Dermis microvascular lymphatic vessel endothelial cell (primary cell): ENCODE measurements around the gene ASXL1. TPM values are rescaled to one million over a fixed set of nuclear protein-coding genes. Genes with fewer than 3 reads are reported as not detected.
A peak's percentile ranks its signal among the peaks of the same experiment; 100 is the strongest.
"Not testable (repeated sequence)": the region's sequence is repeated elsewhere in the genome, so short reads cannot be mapped to it uniquely, and the experiment has no call there.

Source experiments
- DNase-seq, 2 donors: peaks; one replicate each; pipeline versions ENCODE4 v3.0.0 to v3.0.0-alpha.2; 2010; ENCODE audit warnings: low read depth in 2 of 2
- total RNA-seq: library from RNA; depleted of rRNA; stranded (reverse); fragments of >200 nt; gene quantifications from 2 replicates; pipeline ENCODE4 v1.2.1, GENCODE V29; 2014

Gene ASXL1
- total RNA-seq, 1 donor from 2014 or later, result 27.3 TPM

DNA sequence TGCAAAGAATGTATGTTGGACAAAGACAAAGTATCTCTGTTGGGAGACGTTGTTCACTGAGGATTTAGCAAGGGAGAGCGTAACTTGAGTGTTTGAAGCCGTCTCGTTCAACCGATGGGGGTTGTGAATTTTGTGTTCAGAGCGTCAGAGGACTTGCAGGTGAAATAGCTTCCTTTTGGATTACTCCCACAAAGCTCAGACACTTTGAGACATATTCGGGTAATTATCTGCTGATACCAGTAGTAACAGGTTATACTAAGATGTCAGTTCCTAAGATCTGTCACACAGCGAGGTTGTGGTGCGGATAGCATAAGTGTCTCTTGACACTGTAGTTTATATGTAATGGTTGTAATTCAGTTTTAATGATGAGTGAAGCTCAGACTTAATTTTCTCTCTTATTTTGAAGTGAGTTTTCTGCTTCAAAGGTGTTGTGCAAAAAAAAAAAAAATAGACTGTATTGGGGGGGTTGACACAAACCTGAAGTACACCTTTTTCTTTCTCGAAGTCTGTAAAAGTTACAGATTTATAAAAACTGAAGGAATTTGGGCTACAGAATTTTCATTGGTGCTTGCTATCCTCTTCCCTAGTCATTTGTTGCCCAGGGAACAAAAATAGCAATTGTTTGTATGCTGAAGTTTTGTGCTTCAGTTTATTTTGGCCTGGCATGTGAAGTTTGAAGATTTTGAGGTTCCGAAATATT lies 1.7 kb downstream of the ASXL1 start:
- peak; percentile 12 to 23 for DNase-seq

DNA sequence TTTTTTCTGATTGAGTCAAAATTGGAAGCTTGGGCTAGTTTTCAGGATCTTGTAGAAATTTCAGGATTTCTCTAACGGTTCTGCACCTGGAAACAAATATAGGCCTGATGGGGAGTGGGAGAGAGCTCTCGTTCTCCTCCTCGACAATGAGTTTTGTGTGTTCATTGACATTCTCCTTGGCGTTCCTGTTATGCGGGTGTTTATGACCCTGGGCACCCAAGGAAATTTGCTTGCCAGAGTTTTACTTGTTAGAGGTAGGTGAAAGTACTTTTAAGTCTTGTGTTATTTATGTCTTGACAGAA lies 2.2 kb downstream of the ASXL1 start:
- DNase-seq, result no peak

DNA sequence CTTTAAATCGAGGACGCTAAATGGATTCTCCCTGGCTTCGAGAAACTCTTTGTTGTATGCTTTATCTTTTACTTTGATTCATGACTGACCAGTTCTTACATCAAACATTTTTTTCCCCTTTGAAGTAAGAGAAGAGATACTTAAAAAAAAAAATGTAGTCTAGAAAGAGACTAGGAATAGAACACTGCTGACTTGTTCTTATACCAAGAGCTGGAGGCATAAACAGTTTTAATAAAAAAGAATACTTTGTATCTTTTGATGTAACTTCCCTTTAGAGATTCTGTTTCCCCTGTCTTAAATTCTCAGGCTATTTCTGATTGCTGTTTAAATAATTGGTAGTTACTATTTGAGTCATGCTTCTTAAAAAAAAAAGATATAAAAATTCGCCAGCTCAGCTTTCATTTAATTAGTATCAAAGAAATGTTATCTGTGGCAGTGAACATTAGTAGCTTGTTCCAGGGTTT lies 4.8 kb downstream of the ASXL1 start:
- no peak for DNase-seq

DNA sequence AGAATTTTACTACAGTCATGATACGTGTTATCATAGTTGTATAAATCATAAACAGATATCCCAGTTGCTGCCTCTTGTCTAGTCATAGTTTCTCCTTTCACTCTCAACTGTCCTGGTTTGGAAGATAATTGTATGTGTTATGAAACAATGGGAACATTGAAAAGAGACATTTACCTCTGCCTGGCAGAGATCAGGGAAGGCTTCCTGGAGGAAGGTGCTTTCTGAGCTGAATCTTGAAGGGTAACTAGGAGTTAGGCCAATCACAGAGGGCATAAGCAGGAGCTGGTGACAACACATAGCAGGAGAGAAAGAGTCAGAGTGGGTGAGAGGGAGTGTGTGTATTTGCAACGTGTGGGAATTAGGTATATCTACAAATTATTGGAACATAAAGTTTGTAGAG lies 5.4 kb downstream of the ASXL1 start:
- no peak for DNase-seq

DNA sequence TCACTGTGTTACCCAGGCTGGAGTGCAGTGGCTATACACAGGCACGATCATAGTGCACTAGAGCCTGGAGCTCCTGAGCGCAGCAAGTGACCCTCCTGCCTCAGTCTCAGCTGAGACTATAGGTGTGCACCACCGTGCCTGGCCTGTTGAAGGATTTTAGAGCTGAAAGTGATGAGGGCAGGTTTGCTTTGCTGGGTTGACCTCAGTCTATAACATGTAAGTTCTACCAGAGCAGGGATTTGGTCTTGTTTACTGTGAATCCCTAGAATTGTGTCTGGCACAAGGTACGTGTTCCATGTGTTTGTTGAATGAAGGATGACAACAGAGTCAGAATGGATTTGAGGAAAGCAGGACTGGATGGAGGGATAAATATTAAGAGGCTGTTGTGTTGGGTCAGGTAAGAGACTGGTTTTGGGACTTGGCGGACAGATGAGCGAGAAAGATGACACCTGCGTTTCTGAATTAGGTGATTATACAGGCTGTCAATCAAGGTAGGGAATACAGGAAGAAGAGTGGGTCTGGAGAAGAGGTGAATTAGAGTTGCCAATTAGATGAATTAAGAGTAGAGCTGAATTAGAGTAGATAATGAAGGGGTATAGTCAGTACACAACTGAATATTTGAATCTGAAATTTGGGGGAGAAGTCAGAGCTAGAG lies 6.5 kb downstream of the ASXL1 start:
- DNase-seq, result no peak

DNA sequence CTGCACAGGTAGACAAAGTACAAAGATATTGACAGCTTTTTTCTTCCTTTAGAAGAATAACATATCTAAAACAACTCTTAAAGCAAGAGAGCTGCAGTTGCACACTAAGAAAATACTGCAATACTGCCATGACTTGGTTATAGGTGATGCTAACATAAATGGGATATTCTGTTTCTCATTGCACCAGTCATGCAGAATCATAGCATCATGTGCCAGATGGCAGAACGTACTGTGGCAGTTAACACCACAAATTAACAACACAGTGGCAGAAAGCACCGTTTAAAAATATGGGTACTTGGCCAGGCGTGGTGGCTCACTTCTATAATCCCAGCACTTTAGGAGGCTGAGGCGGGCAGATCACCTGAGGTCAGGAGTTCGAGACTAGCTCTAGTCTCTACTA lies 7.4 kb downstream of the ASXL1 start:
- no peak for DNase-seq

DNA sequence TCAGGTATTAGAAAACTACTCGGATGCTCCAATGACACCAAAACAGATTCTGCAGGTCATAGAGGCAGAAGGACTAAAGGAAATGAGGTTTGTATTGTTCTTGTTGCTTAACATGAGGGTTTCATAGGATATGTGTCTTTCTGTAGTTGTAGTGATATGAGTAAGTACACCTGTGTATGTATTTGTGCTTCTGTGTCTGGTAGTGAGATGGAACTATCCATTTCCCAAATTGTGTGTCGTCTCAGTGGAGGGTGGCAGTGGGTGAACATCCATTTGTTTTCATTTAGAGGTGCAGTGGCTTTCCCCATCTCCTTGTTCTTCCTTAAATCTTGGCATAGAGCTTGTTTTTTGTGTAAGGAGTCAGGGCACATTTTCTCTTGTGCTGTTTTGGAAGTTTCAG lies 8.2 kb downstream of the ASXL1 start:
- DNase-seq, result no peak

DNA sequence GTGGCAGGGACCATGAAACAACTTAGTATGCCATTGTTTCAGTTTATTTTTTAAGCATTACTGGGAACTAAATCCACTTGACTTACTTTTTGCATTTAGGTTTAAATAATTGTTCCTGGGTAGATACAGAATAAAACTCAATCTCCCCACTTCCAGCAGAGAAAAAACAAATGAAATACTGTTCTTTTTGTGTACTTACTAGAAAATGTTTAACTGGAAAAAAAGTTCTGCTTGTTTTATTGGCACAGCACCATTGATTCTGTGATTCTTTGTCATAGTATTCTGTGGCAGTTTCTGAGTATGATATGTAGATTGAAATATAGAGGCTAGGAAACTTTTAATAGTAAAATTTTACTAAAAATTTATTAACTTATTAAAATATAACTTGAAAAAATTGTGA lies 10.2 kb downstream of the ASXL1 start:
- no peak for DNase-seq

DNA sequence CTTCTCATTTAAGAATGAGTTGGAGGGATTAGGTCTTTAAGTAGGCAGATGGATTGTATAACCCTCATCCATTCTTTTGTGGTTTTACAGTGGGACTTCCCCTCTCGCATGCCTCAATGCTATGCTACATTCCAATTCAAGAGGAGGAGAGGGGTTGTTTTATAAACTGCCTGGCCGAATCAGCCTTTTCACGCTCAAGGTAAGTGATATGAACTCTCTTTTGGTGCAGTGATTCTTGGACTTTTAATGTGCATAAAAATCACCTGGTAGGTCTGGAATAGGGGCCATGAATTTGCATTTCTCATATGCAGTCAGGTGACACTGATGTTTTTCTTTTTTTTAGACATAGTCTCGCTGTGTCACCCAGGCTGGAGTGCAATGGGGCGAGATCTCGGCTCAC lies 10.8 kb downstream of the ASXL1 start:
- DNase-seq, result no peak

DNA sequence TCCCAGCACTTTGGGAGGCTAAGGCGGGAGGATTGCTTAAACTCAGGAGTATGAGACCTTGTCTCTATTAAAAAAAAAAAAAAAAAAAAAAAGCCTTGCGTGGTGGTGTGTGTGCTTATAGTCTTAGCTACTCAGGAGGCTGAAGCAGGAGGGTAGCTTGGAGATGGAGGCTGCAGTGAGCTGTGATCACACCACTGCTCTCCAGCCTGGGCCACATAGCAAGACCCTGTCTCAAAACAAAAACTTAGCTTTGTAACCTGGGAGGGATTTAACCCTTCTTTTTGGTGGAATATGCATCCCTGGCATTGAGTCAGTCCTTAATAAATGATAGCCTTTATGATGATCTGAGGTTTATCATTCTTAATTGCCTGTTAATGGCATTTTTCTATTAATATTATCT lies 12.8 kb downstream of the ASXL1 start:
- no peak for DNase-seq

DNA sequence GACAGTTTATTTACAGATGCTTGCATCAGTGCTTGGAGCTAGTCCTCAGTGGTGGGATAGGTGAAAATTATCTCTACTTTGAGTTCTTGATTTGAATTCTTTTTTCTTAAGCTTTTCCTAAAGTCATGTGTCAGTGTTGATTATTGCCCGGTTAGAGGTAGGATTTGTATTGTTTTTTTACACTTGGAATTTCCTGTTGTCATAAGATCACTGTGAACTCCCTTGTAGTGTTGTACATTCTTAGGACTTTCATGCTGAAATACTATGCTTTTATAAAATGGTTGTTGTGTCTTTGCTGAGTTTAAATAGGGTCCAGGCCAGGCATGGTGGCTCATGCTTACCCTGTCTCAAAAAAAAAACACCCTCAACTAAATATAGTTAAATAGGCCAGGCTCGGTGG lies 20.3 kb downstream of the ASXL1 start:
- peak in 1 of 2 donors; percentile 62 for DNase-seq

DNA sequence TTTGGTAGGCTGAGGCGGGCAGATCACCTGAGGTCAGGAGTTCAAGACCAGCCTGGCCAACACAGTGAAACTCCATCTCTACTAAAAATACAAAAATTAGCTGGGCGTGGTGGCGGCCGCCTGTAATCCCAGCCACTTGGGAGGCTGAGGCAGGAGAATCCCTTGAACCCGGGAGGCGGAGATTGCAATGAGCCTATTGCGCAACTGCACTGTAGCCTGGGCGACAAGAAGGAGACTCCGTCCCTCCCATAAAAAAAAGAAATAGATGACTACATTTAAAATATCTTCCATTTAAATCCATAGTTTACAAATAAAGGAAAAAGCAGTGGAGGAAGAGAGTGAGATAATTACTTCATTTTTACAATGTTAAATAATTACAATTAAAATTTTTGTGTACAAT lies 21.9 kb downstream of the ASXL1 start:
- not testable (repeated sequence) for DNase-seq

DNA sequence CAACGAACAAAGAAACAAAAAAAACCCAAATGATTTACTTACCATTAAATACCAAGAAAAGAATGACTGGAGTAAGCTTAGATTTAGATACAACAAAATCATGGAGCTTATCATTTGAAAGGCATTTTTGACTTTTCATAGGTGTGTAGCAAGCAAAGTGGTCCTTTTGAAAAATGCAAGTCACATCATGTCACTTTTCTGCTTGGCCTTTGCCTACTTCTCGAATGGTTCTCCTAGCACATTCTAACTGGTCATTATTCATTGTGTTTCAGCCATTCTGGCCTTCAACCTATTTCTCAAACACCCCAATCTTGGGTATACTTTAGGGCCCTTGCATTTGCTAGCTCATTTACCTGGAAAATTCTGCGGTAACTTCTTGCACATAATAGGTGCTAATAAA lies 22.6 kb downstream of the ASXL1 start:
- no peak for DNase-seq

DNA sequence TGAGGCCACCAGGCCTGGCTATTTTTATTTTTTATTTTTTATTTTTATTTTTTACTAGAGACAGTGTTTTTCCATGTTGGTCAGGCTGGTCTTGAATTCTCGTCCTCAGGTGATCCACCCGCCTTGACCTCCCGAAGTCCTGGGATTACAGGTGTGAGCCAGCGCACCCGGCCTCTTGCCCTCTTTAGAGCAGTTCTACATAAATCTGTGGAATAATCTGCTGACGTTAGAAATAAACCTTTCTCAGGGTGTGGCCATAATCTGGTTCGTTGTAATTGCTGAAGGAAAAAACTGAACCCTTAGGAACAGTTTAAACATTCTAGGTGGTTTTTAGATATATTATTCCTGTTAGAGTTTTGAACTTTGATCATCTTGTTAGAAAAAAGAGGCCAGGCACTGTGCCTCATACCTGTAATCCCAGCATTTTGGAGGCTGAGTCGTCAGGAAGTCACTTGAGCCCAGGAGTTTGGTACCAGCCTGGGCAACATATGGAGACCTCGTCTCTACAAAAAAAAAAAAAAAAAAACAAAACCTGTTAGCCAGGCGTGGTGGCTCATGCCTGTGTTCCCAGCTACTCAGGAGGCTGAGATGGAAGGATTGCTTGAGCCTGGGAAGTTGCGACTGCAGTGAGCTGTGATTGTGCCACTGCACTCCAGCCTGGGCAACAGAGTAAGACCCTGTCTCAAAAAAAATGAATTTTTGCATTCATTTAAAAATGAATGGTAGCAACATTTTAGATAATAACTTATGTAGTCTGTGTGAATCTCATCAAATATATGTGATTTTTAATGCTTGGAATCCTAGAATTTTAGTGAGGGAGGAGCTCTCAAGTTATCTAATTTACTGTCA lies 24.2 kb downstream of the ASXL1 start:
- no peak for DNase-seq

DNA sequence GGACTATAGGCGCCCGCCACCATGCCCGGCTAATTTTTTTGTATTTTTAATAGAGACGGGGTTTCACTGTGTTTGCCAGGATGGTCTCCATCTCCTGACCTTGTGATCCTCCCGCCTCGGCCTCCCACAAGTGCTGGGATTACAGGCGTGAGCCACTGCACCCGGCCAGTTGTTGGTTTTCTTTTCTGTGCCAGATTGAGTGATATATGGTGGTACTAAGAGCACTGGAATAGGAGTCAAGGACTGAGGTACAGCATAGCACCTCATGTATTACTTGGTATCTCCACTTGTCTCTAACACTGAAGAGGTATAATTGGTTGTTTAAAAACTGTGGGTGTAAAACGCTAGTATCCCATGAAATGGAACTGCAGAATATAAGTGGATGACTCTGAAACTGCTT lies 25.3 kb downstream of the ASXL1 start:
- not testable (repeated sequence) for DNase-seq

DNA sequence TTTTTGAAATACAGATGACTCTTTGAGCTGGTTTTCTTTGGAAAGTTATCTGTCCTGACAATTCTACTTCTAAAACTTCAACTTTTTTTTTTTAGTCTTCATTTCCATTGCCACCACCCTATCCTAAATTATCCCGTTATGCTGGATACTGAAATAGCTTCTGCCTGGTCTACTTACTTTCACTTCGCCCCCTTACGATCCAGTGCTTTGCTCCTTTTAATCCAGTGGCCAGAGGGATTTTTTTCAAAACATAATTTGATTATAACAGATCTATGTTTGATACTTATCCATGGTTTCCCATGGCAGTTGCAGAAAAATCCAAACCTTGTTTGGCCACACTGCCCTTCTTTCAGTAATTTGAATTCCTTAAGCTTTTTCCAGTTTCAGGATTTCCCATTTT lies 27.4 kb downstream of the ASXL1 start:
- DNase-seq, result peak in 1 of 2 donors; percentile 2

DNA sequence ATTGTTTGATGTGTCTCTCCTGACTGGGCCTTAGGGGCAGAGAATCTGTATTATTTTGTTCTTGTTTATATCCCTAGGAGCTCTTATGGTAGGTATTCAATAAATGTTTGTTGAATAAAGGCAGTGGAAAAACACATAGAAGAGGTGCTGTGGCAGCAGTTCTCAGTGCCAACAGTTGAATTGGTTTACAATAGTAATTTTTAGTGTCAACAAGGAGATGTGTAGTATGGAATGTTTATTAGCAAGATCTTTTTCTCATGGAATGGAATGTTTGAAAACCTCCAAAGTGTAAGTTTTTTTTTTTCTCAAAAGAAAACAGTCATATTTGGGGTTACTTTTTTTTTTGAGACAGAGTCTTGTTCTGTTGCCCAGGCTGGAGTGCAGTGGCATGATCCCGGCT lies 28.0 kb downstream of the ASXL1 start:
- peak; percentile 38 to 40 for DNase-seq

DNA sequence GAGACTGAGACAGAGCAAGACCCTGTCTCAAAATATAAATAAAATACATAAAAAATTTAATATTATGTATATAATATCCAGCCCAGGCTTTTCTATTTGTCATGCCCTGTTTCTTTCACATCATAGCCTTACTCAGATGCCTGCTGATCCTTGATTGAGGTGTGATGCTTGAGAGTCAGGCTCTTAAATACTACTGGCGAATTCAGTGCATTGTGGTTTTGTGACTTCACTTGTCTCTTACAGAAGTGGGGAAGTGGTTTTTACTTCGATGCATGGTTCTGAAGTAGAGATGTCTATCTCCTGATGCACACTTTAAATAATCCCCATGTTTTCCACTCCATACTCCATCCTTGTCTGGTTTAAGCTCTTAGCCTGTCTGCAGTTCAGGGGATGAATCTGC lies 29.1 kb downstream of the ASXL1 start:
- no peak for DNase-seq

DNA sequence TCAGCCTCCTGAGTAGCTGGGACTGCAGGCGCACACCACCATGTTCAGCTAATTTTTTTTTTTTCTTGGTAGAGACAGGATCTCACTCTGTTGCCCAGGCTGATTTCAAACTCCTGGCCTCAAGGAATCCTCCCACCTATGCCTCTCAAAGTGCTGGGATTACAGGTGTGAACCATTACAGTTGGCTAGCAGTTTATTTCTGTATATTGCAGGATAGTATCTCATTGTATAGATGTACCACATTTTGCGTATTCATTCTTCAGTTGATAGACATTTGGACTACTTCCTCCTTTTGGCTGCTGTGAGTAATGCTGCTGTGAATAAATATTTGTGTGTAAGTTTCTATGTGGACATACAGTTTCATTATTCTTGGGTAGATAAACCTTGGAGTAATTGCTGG lies 32.9 kb downstream of the ASXL1 start:
- DNase-seq, result peak in 1 of 2 donors; percentile 12

DNA sequence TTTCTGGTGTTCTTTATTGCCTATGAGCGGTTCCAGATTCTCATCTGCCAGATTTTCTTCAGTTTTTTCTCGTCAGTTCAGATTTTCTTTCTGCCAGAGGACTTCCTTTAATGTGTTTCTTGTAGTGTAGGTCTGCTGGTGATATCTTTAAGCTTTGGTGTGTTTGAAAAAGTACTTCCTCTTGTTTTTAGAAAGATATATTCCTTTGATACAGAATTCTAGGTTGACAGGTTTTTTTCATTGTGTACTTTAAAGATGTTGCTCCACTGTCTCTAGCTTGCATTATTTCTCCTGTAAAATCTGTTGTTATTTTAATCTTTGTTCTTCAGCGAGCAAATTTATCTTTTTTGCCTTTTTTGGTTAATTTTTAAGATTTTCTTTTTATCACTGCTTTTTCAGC lies 36.9 kb downstream of the ASXL1 start:
- DNase-seq, result no peak

DNA sequence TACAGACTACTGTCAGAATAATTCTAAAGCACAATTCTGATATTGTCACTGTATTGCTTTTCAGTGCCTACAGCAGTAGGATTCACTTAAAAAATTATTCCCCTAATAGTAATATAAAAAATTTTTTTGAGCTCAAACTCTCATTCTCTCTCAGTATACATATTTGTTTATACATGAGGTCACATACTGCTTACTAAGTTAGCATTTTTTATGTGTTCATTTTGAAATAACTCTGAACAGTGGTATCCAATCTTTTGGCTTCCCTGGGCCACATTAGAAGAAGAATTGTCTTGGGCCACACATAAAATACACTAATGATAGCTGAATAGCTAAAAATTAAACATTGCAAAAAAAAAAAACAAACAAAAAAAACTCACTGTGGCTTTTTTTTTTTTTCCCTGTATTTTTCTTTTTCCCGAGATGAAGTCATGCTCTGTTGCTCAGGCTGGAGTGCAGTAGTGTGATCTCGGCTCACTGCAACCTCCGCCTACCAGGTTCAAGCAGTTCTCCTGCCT lies 38.6 kb downstream of the ASXL1 start:
- DNase-seq, result no peak

DNA sequence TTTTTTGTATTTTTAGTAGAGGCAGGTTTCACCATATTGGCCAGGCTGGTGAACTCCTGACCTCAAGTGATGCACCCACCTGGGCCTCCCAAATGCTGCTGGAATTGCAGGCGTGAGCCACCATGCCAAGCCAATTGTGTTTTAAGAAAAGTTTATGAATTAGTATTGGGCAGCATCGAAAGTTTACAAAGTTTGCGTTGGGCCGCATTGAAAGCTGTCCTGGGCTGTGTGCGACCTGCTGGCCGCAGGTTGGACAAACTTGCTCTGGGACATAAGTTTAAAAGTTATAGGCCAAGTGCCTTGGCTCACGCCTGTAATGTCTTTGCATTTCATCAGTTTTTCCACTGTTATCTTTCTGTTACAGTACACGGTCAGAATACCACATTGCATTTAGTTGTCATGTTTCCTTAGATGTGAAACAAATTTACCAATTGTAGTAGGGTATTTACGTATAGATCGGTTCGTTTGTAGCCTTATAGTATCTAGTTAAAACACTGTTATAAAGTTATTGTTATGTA lies 39.5 kb downstream of the ASXL1 start:
- DNase-seq, result no peak
